Inferior parietal cortex (tissue), 1 donor: ENCODE measurements around the gene PTPRS.
"Not testable (repeated sequence)": the region's sequence is repeated elsewhere in the genome, so short reads cannot be mapped to it uniquely, and the experiment has no call there.

Experiments used
- DNase-seq: peaks from one replicate; pipeline ENCODE4 v3.0.0-alpha.2; 2016; ENCODE audit errors: extremely low spot score

Gene PTPRS

DNA sequence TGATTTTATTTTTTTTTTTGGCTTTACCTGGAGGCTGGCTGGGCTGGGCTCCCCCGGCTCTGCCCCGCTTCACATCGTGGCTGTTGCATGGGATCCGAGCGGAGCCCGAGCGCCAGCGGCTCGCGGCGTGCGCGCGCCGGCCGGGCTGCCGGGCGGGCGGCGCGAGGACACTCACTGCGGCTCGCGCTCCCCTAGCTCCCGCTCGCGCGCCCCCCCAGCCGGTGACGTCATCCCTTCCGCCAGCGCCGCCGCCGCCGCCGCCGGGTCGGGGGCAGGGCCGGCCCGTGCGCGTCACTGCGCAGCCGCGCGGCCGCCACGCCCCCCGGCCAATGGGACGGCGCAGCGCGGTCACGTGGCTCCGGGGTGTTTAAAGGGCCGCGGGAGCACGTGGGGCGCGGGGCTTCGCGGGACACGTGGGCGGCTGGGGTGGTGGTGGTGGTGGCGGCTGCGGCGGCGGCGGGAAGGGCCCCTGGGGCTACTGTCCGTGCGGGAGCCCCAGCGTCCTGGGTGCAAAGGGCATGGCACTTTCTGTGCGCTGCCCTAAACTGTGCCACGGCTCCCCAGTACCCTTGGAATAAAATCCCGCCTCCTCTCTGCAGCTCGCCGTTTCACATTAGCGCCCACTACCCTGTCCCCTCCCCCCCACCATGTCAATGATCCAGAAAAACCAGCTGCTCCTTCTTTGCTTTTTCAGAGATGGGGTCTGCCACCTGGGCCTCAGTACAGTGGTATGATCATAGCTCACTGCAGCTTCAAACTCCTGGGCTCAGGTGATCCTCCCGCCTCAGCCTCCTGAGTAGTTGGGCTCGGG is at the start of gene PTPRS:
Gene PTPRS (minus strand): TSS at position 176 of the 811 bp plus-strand sequence. CDS start 54,672 bp downstream, outside the sequence.
- DNase-seq, result peak; percentile 81

DNA sequence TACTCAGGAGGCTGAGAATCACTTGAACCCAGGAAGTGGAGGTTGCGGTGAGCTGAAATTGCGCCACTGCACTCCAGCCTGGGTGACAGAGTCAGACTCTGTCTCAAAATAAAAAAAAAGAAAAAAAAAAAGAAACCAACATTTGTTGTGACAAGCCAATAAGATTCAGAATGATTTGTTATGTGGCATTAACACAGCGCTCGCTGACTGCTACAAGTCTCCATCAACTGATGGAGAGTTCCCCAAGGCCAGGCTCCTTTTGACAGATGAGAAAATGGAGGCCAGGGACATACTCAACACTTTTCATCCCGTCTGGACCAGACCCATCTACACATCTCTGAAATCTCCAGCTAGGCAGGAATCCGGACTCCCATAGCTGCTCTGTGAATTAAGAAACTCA is 48.7 kb upstream of the PTPRS start:
- DNase-seq, result no peak

DNA sequence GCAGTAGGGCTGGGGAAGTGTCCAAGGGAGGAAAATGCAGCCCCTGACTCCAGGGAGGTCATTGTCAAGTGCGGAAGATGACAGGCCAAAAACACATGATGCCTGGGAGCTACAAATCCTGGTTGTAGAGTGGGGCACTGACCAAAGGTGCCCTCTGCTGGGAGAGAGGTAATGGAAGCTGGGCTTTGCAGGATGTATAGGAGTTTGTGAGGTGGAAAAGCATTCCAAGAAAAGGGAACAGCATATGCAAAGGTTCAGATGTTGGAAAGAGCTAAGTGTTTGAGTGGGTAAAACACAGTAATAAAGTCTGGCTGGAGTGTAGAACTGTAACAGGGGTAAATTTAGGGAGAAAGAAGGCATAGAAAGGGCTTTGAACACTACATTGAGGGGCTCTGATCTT is 46.9 kb upstream of the PTPRS start:
- no peak for DNase-seq

DNA sequence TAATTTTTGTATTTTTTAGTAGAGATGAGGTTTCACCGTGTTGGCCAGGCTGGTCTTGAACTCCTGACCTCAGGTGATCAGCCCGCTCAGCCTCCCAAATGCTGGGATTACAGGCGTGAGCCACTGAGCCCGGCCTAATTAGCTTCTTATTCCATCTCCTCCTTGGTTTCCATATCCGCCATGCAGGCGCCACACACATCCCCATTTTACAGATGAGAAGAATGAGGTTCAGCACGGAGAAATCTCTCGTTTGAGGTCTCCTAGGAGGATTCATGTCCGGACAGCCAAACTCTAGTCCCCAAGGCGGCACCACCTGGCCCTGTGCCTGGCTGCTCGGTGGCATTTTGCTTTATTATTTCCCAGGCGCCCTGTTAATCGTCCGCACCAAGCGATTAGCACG is 46.2 kb upstream of the PTPRS start:
- no peak for DNase-seq

DNA sequence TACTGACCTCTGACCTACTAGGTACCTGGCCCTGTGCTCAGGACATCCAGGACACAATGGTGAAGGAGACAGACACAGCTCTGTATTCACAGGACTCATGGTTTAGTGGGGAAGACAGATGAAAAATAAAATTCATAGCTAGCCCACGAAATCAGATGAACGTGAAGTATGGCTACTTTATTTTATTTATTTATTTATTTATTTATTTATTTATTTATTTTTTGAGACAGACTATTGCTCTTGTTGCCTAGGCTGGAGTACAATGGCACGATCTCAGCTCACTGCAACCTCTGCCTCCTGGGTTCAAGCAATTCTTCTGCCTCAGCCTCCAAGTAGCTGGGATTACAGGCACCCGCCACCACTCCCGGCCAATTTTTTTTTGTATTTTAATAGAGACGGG is 40.6 kb upstream of the PTPRS start:
- not testable (repeated sequence) for DNase-seq

DNA sequence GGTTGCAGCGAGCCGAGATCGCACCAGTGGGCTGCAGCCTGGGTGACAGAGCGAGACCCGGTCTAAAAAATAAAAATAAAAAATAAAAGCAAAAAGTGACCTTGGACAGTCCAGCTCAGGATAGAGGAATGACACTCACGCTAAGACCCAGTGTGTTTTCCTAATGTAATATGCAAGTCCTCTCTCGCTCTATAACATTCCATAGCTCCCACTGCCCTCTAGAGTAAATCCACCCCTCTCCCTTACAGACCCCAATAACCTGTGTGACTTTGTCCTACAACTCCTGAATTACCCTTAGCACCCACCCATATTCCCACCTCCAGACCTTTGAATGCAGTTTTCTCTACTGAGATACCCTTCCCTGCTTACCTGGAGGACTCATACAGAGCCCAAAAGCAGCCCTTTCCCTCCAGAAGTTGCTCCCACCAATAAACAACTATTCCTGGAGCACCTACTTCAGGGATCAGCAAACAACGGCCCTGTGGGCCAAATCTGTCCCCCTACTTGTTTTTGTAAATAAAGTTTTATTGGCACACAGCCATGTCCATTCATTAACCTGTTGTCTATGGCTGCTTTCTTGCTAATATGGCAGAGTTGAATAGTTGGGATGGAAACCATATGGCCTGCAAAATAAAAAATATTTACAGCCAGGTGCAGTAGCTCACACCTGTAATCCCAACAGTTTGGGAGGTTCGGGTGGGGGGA is 39.8 kb upstream of the PTPRS start:
- DNase-seq, result no peak

DNA sequence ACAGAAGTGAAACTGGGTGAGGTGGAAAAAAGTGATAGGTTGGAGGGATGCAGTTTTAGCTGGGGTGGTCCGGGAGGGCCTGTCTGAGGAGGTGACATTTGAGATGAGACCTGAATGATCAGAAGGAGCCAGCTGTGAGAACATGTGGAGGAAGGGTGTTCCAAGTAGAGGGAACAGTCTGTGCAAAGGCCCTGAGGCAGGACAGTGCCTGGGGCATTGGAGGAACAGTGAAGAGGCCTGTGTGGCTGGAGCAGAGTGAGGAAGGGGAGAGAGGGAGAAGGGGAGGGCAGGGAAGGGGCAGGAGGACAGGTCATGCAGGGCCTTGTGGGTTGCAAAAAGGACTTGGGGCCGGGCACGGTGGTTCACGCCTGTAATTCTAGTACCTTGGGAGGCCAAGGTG is 36.3 kb upstream of the PTPRS start:
- DNase-seq, result no peak

DNA sequence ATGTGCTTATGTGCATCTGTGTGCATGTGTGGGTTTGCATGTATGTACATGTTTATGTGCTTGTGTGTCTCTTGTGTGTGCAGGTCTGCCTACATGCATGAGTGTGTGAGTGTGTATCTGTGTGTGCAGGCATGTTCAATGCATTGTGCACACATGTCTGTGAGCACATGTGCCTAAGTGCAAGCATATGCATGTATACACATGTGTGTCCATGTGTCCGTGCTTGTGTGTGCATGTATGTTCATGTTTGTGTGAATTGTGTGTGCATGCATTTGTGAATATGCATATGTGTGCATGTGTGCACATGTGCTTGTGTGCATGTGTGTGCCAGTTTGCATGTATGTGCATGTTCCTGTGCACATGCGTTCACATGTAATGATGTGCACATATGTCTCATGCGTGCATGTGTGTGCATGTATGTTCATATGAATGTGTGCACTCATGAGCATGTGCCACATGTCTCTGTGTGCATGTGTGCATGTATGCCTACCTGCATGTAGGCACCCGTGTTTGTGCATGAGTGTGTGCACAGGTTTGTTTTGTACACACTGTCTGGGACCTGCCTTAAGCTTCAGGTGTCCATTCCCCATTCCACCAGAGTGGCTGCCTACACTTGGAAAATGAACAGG is 32.1 kb upstream of the PTPRS start:
- DNase-seq, result no peak

DNA sequence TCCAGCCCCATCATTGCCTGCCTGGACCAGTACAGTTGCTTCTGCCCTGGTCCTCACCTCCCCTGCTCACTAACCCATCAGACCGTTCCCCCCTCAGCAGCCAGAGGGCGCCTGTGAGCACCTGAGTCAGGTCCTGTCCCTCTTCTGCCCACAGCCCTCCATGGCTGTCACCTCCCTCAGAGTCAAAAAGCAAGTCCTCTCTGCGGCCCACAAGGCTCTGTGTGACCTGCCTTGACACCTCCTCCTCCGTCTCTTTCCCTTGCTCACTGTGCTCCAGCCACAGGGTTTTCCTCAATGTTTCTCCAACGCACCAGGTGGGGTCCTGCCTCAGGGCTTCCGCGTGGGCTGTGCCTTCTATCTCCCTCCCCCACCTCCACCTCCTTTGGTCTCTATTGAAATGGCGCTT is 29.4 kb upstream of the PTPRS start:
- DNase-seq, result peak; percentile 10

DNA sequence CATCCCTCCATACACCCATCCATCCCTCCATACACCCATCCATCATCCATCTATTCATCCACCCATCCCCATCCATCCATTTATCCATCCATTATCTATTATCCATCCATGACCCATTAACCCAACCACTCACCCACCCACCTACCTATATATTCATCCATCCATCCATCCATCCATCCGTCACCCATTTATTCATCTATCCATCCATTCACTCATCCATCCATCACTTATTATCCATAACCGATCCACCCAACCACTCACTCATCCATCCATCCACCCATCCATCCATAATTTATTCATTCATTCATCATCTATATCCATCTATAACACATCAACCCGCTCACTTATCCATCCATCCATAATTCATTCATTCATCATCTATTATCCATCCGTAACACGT is 28.7 kb upstream of the PTPRS start:
- DNase-seq, result no peak

DNA sequence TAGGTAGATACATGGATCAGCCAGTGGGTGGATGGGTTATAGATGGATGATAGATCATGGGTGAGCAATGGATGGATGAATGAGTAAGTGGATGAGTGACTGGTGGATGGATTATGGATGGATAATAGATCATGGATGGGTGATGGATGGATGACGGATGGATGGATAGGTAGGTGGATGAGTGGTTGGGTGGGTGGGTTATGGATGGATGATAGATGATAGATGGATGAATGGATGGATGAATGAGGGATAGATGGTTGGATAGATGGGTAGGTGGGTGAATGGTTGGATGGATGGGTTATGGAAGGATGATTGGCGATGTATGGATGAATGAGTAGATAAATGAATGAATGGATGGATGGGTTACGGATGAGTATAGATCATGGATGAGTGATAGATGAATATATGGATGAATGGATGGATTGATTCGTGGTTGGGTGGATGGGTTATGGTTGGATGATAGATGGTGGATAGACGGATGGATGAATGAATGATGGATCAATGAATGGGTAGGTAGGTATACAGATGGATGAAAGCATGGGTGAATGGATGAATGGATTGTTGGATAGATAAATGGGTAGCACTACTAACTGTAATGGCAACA is 27.0 kb upstream of the PTPRS start:
- no peak for DNase-seq

DNA sequence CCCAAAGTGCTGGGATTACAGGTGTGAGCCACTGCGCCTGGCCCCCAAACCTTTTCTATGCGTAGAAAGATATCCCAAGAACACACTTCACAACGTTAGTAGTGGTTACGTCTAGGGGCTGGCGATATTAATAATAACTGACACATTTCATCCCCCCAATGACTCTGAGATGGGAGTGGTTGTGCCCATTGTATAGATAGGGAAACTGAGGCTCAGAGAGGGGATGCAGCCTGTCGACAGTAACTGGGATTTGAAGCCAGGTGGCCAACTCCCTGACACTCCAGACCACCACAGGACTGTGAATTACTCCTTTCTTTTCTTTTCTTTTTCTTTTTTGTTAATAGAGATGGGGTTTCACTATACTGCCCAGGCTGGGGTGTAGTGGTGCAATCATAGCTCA is 25.3 kb upstream of the PTPRS start:
- no peak for DNase-seq

DNA sequence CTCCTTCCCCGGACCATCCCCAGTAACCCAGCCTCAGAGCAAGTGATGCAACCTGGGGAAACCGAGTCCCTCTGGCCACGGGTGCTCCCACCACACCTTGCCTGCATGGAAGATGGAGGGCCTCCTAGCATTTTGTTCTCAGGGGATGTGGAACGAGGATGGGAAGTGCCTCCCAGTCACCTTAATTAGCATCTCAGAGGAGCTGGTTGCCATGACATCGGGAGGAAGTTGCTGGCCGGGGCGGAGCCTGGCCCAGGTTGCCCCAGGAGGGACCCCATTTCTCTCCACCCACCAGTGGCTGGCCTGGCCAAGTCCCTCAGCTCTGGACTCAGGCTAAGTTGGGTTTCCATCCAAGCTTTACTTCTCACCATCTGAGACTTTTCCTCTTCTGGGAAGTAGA is 24.1 kb upstream of the PTPRS start:
- no peak for DNase-seq

DNA sequence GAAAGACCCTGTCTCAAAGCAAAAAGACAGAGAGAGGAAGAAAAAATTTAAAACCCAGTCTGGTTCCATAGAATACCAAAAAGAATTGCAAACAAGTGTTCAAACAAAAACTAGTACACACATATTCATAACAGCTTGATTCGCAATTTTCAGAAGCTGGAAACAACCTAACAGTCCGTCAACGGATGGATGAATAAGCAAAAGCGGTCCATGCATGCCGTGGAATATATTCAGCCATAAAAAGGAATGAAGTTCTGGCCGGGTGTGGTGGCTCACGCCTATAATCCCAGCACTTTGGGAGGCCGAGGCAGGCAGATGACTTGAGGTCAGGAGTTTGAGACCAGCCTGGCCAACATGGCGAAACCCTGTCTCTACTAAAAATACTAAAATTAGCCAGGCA is 21.2 kb upstream of the PTPRS start:
- DNase-seq, result not testable (repeated sequence)

DNA sequence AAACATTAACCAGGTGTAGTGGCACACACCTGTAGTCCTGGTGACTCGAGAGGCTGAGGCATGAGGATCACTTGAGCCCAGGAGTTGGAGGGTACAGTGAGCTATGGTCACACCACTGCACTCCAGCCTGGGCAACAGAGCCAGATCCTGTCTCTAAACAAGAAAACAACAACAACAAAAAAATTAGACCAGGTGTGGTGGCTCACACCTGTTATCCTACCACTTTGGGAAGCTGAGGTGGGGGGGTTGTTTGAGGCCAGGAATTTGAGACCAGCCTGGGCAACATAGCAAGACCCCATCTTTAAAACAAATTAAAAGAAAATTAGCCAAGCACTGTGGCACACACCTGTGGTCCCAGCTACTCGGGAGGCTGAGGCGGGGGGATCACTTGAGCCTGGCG is 20.8 kb upstream of the PTPRS start:
- no peak for DNase-seq

DNA sequence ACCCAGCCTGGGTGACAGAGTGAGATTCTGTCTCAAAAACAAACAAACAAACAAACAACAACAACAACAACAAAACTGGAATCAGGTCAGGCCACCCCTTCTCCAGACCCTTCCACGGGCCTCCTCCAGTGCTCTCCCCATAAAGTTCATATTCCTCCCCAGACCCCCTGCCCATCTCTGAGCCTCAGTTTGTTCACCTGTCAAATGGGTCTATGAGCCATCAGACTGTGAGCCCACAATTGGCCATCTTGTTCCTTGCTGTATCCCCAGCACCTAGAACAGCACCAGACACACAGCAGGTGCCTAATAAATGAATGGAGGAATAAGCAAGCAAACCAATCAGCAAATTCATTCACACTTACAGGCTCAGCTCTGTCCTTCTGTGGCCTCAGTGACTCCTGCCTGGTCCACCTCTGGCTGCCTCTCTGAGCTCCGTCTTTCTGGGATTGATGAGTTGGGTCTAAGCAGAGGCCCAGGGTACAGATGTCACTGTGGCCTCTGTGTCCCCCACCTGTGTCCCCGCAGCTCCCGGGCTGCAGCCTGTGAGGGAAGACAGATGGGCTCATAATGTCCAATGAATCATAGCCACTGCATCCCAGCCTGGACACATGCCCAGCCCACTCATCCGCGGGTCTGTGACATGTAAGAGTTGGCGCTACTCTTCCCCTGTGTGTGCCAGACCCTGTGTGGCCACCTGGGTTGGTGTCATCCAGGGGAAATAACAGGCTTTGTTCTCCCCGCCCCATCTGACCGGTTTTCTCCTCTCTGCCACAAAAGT is 19.6 kb upstream of the PTPRS start:
- DNase-seq, result no peak

DNA sequence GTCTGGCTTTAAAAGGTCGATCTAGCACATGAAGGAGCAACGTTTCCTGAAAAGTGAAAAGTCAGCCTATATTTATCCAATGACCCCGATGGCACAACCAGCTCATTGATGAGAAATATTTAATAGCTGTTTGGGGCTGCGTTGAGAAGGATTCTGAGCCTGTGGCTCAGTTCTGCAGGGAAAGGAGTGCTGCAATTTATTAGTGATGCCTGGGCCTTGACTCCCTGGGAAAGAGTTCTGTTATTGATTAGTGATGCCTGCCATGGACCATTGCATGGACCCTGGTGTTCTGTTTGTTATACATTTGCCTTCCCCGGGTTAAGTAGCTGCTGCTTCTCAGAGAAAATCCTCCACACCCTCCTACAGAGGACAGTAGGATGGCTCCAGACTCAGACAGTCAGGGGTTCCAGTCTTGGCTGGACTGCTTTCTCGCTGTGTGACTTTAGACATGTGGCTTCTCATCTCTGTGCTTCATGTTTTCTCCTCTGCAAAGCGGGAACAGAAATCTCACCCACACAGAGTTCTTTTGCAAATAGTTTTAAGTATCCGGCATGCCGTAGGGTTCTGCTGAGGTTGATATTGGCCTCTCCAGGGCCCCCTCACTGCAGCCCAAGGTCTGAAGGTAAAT is 17.7 kb upstream of the PTPRS start:
- DNase-seq, result no peak

DNA sequence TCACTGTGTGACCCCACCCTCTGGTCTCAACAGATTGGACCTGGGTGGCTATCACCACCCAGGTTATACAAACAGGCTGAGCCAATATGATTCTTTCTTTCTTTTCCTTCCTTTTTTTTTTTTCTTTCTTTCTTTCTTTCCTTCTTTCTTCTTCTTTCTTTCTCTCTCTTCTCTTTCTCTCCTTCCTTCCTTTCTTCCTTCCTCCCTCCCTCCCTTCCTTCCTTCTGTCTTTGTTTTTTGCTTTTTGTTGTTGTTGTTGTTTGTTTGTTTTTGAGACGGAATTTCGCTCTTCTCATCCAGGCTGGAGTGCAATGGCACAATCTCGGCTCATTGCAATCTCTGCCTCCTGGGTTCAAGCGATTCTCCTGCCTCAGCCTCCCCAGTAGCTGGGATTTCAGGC is 17.0 kb upstream of the PTPRS start:
- no peak for DNase-seq

DNA sequence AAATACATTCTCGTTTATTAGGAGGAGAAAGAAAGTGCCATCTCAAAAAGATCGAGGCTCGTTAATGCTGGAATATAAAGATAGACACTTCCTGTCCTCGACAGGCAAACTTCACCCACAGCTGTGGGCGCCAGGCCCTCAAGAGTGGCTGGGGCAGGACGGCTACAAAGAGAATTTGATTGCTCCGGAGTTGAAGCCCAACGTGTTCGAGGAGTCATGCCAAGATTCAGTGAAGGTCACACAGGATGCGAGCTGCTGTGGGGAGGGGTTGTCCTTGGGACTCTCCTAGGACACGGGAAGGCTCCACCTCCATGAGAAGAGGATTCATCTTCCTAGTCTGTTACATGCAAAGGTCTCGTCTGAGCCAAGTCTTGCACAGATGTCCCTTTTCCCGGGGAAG is 16.3 kb upstream of the PTPRS start:
- DNase-seq, result no peak

DNA sequence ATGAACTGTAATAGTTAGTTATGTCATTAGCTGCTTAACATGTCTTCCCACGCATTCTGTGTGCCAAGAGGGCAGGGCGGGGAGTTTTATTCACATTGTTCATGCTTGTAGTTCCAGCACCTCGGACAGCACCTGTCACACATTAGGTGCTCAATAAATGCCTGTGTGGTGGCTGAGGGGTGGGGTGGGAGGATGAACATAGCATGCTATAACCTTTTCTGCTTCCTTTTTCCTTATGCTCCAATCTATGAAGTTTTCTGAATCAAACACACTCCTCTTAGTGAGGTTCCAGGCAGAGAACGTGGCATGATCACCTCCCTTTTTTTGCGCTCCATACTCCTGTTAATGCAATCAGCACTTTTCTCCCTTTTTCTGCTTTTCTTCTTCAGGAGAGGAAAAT is 15.8 kb upstream of the PTPRS start:
- DNase-seq, result no peak

DNA sequence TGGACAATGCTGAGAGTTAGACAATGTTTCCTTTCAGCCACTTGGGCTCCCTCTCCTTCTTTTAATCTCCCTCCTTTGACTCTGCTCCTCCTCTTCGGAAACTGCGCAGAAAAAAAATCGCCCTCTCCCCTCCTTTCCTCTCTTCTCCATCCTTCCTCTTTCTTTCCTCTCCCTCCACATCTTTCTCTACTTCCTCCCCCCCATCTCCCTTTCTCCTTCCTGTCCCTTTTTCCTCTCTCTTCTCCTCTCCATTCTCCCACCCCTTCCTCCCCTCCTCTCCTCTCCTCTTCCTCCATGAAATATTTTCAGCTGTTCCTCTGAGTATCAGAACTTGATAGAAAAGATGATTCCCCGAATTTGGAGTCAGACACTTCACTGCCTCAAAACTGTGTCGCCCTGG is 15.1 kb upstream of the PTPRS start:
- no peak for DNase-seq
